Measurements from ENCODE around the gene SMIM9.

Gene SMIM9

GRCh38 chrX:154799556-154800348 lies 34.7 kb downstream of the SMIM9 start (continued):
- peak; percentile 54; the same call in 1 of the 2 replicates for TF ChIP-seq PATZ1 (tag by site-specific recombination; IDR thresholded peaks at IDR 0.05)
- TF ChIP-seq GLI2 (tag by site-specific recombination; IDR thresholded peaks at IDR 0.05; ENCODE audit: borderline replicate concordance, low read depth): no peak; the same call in 1 of the 2 replicates
- TF ChIP-seq BCL6B (tag by site-specific recombination; IDR thresholded peaks at IDR 0.05): peak; percentile 69; the same call in 1 of the 2 replicates
- 0 out of 2 replicates have a peak, but pooled peaks have one; percentile 33 for TF ChIP-seq YY1 (tag by site-specific recombination; IDR thresholded peaks at IDR 0.05)
- TF ChIP-seq ZNF791 (tag by site-specific recombination; IDR thresholded peaks at IDR 0.05): no peak
- TF ChIP-seq ZNF473 (tag by site-specific recombination; IDR thresholded peaks at IDR 0.05): no peak
- TF ChIP-seq ZNF133 (tag by site-specific recombination; IDR thresholded peaks at IDR 0.05): no peak
- TF ChIP-seq OSR2 (tag by site-specific recombination; IDR thresholded peaks at IDR 0.05): peak; percentile 98
- peak; percentile 93 for TF ChIP-seq EGR2 (tag by site-specific recombination; IDR thresholded peaks at IDR 0.05; ENCODE audit: low read depth)
- TF ChIP-seq ZNF701 (tag by site-specific recombination; IDR thresholded peaks at IDR 0.05): no peak
- no peak for TF ChIP-seq REST (tag by site-specific recombination; IDR thresholded peaks at IDR 0.05)
- no peak for TF ChIP-seq ZNF423 (tag by site-specific recombination; IDR thresholded peaks at IDR 0.05)
- TF ChIP-seq ZNF416 (tag by site-specific recombination; IDR thresholded peaks at IDR 0.05): no peak
- no peak for TF ChIP-seq SALL2 (tag by site-specific recombination; IDR thresholded peaks at IDR 0.05; ENCODE audit: borderline replicate concordance)
- TF ChIP-seq ZNF24 (tag by site-specific recombination; IDR thresholded peaks at IDR 0.05): no peak
- TF ChIP-seq BCL11B (tag by site-specific recombination; IDR thresholded peaks at IDR 0.05; ENCODE audit: low read depth): no peak
- TF ChIP-seq KLF10 (tag by site-specific recombination; IDR thresholded peaks at IDR 0.05): no peak
- no peak for TF ChIP-seq MYNN (tag by site-specific recombination; IDR thresholded peaks at IDR 0.05; ENCODE audit: borderline replicate concordance)
- TF ChIP-seq ZNF747 (tag by site-specific recombination; IDR thresholded peaks at IDR 0.05): no peak
- no peak for TF ChIP-seq ZNF670 (tag by site-specific recombination; IDR thresholded peaks at IDR 0.05; ENCODE audit: low read depth)
- TF ChIP-seq SP3 (tag by site-specific recombination; IDR thresholded peaks at IDR 0.05): no peak
- no peak for TF ChIP-seq ZNF664 (tag by site-specific recombination; IDR thresholded peaks at IDR 0.05)
- TF ChIP-seq ZNF174 (tag by site-specific recombination; IDR thresholded peaks at IDR 0.05): no peak
- no peak for TF ChIP-seq ZNF221 (tag by site-specific recombination; IDR thresholded peaks at IDR 0.05; ENCODE audit: borderline replicate concordance)
- no peak for TF ChIP-seq ZFP37 (tag by site-specific recombination; IDR thresholded peaks at IDR 0.05)
- TF ChIP-seq SP2 (tag by site-specific recombination; IDR thresholded peaks at IDR 0.05): 0 out of 2 replicates have a peak, but pooled peaks have one; percentile 10
- peak; percentile 58 for TF ChIP-seq TCF7L2 (IDR thresholded peaks at IDR 0.05; ENCODE audit: borderline replicate concordance, low read depth, low read length)
- TF ChIP-seq KLF9 (tag by site-specific recombination; IDR thresholded peaks at IDR 0.05; ENCODE audit: low read depth): no peak
- no peak for TF ChIP-seq AEBP2 (tag by site-specific recombination; IDR thresholded peaks at IDR 0.05; ENCODE audit: borderline replicate concordance)
- no peak for TF ChIP-seq ZNF433 (tag by site-specific recombination; IDR thresholded peaks at IDR 0.05; ENCODE audit: low read depth)
- TF ChIP-seq ZNF514 (tag by site-specific recombination; IDR thresholded peaks at IDR 0.05): no peak
- TF ChIP-seq ZNF292 (tag by site-specific recombination; IDR thresholded peaks at IDR 0.05; ENCODE audit: borderline replicate concordance, low read depth): no peak
- TF ChIP-seq ZNF558 (tag by site-specific recombination; IDR thresholded peaks at IDR 0.05): no peak
- TF ChIP-seq KLF8 (tag by site-specific recombination; IDR thresholded peaks at IDR 0.05): no peak

All from HEK293 (cell line).